Skeletal muscle tissue (tissue), 4 donors: ENCODE measurements around the gene PPP1R9A. TPM values are rescaled to one million over a fixed set of nuclear protein-coding genes. Genes with fewer than 3 reads are reported as not detected.
"Not testable (repeated sequence)": the region's sequence is repeated elsewhere in the genome, so short reads cannot be mapped to it uniquely, and the experiment has no call there.

Source experiments
- H3K27ac ChIP-seq: one replicate; pipeline ENCODE4 v1.7.0; 2013; ENCODE audit warnings: mild to moderate bottlenecking, low read depth, low read length, inconsistent platforms
- H3K27me3 ChIP-seq, 3 donors: one replicate each; pipeline ENCODE4 v1.7.0; 2013; ENCODE audit warnings: low read length in 3 of 3; ENCODE audit not compliant: control insufficient read depth in 3 of 3, insufficient read depth in 3 of 3
- H3K36me3 ChIP-seq, 3 donors: one replicate each; pipeline ENCODE4 v1.7.0; 2013; ENCODE audit warnings: low read length in 3 of 3; ENCODE audit not compliant: control insufficient read depth in 3 of 3, insufficient read depth in 3 of 3
- H3K4me1 ChIP-seq, 3 donors: one replicate each; pipeline ENCODE4 v1.7.0; 2013; ENCODE audit warnings: low read length in 3 of 3, mild to moderate bottlenecking in 3 of 3; ENCODE audit not compliant: control insufficient read depth in 3 of 3, insufficient read depth in 3 of 3
- H3K4me3 ChIP-seq, 3 donors: one replicate each; pipeline ENCODE4 v1.7.0; 2013; ENCODE audit warnings: low read length in 3 of 3
- H3K9ac ChIP-seq, 3 donors: one replicate each; pipeline ENCODE4 v1.7.0; 2013; ENCODE audit warnings: low read length in 3 of 3, mild to moderate bottlenecking in 3 of 3, moderate library complexity in 2 of 3, low read depth in 1 of 3
- H3K9me3 ChIP-seq, 3 donors: one replicate each; pipeline ENCODE4 v1.7.0; 2013; ENCODE audit warnings: low read length in 3 of 3; ENCODE audit not compliant: control insufficient read depth in 3 of 3
- total RNA-seq: library from RNA; depleted of rRNA; stranded (reverse); fragments of >200 nt; gene quantifications from one replicate; pipeline ENCODE4 v1.2.3, GENCODE V29; 2014
- donor health status: Osteomylitis.

PPP1R9A gene
- total RNA-seq, 1 donor from 2014 or later = 42.3 TPM

- Histone ChIP-seq H3K27me3 (no peaks in the 10 kb centered on the region), H3K4me1 (no peaks in the 10 kb centered on the region), H3K9me3 (no peaks in the 10 kb centered on the region), H3K9ac (no peak overlapping the region), H3K36me3 (no peaks in the 10 kb centered on the region), H3K4me3 (no peak overlapping the region), H3K27ac (no peak overlapping the region)
Observed at GRCh38 chr7:94998266-94999068, 91.1 kb downstream of the PPP1R9A start.

- Histone ChIP-seq H3K36me3 (no peaks in the 10 kb centered on the region), H3K9me3 (no peaks in the 10 kb centered on the region), H3K4me1 (no peaks in the 10 kb centered on the region), H3K4me3 (no peak overlapping the region), H3K27ac (no peak overlapping the region), H3K27me3 (no peaks in the 10 kb centered on the region), H3K9ac (no peak overlapping the region)
Observed at GRCh38 chr7:94999069-94999351, 91.6 kb downstream of the PPP1R9A start.

GRCh38 chr7:94999601-95000000, 92.2 kb downstream of the PPP1R9A start:
- H3K9ac ChIP-seq, H3K9me3 ChIP-seq, H3K27ac ChIP-seq, H3K4me1 ChIP-seq, H3K36me3 ChIP-seq, H3K27me3 ChIP-seq, H3K4me3 ChIP-seq: not testable (repeated sequence)

DNA sequence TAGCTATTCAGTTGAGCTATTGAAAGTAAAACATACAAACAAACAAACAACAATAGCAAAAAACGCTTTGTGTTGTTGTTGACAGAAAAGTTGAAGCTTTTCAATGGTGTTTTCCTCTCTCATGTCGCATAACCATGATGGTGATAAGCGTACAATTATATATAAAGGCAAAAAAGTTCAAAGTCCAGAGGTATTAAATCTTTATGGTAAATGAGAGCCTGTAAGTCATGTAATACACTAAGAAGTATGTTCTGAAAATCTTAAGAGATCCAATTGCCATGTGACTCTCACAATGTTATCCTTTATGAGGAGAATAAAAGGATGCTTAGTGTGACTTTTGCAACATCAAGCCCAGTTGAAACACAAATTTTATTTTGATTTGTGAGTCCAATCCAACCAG, 93.9 kb downstream of the PPP1R9A start:
- Histone ChIP-seq H3K27ac (no peak overlapping the region), H3K9me3 (no peaks in the 10 kb centered on the region), H3K4me1 (peaks cover 0 to 6% (median 3%) of the 10 kb centered on the region in 3 donors), H3K4me3 (no peak overlapping the region), H3K27me3 (no peaks in the 10 kb centered on the region), H3K9ac (no peak overlapping the region), H3K36me3 (no peaks in the 10 kb centered on the region)

DNA sequence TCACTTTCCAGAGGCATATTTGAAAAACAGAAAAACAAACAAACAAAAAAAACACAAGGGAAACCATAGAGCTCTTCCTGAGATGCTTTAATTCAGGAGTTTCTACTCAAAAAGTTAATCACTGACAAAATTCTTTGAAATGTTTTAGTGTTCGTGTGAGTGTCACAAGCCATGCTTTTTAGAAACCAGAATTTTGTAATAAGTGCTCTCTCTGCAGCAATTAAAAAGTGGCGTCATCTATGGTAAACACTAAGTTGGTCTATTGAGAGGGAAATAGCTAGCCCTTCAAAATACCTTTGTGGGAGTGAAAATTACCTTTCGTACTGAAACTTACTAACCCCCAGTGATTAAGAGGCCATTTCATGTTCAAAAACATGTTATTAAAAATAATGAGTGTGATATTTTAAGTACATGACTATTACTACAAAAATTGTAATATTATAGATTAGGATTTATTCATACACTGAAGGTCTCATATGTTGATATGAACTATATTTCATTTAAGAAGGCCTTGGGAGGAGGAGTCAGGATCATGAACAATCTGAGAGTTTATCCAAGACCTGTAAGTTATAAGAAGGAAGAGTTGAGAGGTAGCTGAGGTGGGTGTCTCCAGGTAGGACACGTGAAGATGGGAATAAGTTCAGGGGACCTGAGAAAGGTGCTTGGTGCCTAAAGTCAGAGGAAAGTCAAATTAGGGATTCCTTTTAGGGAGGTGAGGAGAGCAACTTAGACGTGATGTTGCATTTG, 94.6 kb downstream of the PPP1R9A start:
- no peaks in the 10 kb centered on the region for H3K9me3 ChIP-seq
- H3K4me1 ChIP-seq = peaks cover 0 to 6% (median 3%) of the 10 kb centered on the region in 3 donors
- H3K36me3 ChIP-seq = no peaks in the 10 kb centered on the region
- H3K27me3 ChIP-seq = no peaks in the 10 kb centered on the region
- H3K27ac ChIP-seq = no peak overlapping the region
- no peak overlapping the region for H3K9ac ChIP-seq
- H3K4me3 ChIP-seq = no peak overlapping the region

DNA sequence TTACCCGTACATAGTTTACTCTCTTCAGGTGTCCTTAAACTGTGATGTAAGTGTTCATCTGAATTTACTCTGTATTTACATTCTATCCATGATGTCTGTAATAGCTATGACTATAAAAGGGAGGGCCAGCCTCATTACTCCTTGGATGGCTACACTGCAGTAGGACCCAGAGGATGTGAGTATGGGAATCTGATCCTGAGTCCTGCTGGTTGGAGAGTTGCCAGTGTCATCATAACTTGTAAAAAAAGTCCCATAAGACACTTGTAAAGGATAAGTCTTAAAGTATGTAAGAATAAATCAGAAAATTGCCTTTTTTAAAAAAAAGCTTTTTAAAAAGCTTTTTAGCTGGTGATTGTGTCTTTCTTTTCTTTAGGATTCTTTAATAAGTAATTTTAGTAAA, 95.4 kb downstream of the PPP1R9A start:
- H3K9me3 ChIP-seq = no peaks in the 10 kb centered on the region
- no peaks in the 10 kb centered on the region for H3K27me3 ChIP-seq
- no peak overlapping the region for H3K4me3 ChIP-seq
- no peak overlapping the region for H3K9ac ChIP-seq
- H3K27ac ChIP-seq = no peak overlapping the region
- H3K36me3 ChIP-seq = no peaks in the 10 kb centered on the region
- peaks cover 0 to 6% (median 3%) of the 10 kb centered on the region in 3 donors for H3K4me1 ChIP-seq

- Histone ChIP-seq H3K27ac (peak overlapping the region; percentile 63), H3K4me1 (peaks cover 0 to 6% (median 3%) of the 10 kb centered on the region in 3 donors), H3K36me3 (no peaks in the 10 kb centered on the region)
Observed at GRCh38 chr7:95004618-95005247, 97.3 kb downstream of the PPP1R9A start.

DNA sequence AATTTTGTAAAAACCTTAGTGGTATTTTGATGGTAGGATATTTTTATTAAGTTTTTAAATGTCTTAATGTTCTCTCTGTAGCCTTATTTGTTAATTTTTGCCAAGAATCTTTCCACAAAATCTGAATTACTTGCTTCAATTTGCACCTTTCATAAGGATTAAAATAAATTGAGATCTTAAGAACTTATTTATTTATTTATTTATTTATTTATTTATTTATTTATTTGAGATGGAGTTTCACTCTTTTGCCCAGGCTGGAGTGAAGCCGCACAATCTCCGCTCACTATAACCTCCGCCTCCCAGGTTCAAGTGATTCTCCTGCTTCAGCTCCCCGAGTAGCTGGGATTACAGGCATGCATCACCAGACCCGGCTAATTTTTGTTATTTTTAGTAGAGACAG, 98.6 kb downstream of the PPP1R9A start:
- no peak overlapping the region for H3K4me3 ChIP-seq
- peaks cover 0 to 6% (median 3%) of the 10 kb centered on the region in 3 donors for H3K4me1 ChIP-seq
- no peaks in the 10 kb centered on the region for H3K9me3 ChIP-seq
- H3K27me3 ChIP-seq = no peaks in the 10 kb centered on the region
- H3K36me3 ChIP-seq = no peaks in the 10 kb centered on the region
- no peak overlapping the region for H3K27ac ChIP-seq
- no peak overlapping the region for H3K9ac ChIP-seq

More at GRCh38 chr7:95004618-95005247, 97.3 kb downstream of the PPP1R9A start:
- Histone ChIP-seq H3K9ac (no peak overlapping the region), H3K4me3 (peak overlapping the region in 1 of 3 donors; percentile 30), H3K9me3 (no peaks in the 10 kb centered on the region), H3K27me3 (no peaks in the 10 kb centered on the region)

- H3K9ac ChIP-seq, H3K9me3 ChIP-seq, H3K27ac ChIP-seq, H3K36me3 ChIP-seq, H3K4me3 ChIP-seq, H3K4me1 ChIP-seq, H3K27me3 ChIP-seq: not testable (repeated sequence)
Observed at GRCh38 chr7:95008773-95009172, 101.4 kb downstream of the PPP1R9A start.
